ENCODE results near the gene BANK1.

GRCh38 chr4:102120846-102121245, 330.3 kb downstream of the BANK1 start:
- TF ChIP-seq POLR2A (IDR thresholded peaks at IDR 0.05; ENCODE audit: low read length) = no peak
- TF ChIP-seq GATA1 (IDR thresholded peaks at IDR 0.05; ENCODE audit: low read depth, low read length) = no peak
